ENCODE data around the gene PITX2. TPM values are rescaled to one million over a fixed set of nuclear protein-coding genes. Genes with fewer than 3 reads are reported as not detected.

PITX2 gene
- polyA plus RNA-seq, 1 donor (not counting 4 experiments of a cell fraction or from before 2014, with no cell fraction given) = not detected

DNA sequence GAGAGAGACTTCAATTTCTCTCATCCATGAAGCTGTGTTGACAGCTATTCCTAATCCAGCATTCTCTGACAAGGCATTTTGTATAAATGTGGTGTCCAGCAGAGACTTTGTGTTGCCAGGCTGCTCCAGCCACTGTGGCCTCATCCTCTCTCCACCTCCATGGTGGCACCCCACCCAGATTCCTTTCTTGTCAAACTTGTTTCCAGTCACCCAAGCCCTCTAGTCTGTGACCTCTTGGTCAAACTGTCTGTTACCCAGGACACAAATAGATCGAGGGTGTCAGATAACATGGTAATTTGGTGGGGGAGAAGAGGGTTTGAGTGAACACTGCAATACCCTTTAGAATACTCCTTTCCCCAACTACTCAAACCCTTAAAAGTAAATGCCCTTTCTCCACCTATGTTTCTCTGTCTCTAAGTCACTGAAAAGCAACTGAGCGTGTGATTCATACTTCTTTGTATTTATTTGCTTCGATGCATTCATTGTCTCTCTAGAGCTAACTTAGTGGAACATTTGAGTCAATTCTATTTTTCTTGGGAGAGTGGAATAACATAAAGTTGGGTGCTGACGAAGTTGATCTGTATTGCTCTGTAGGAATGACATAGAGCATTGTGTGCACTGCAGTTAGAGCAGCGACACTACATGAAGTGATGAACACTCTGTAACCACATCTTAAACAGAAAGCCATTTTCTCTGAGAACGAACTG, 13.7 kb downstream of the PITX2 start:
- Histone ChIP-seq H3K4me3 (ENCODE audit: control insufficient read depth in 2 of 3, extremely low read depth in 1 of 3, insufficient read depth in 2 of 3, low read depth in 1 of 3, low read length in 3 of 3) (no peak overlapping the region), H3K9me3 (ENCODE audit: control insufficient read depth, low read depth, low read length) (no peaks in the 10 kb centered on the region), H3K9ac (ENCODE audit: control insufficient read depth, extremely low read depth, insufficient read depth, low read length) (no peak overlapping the region), H3K79me2 (ENCODE audit: control insufficient read depth, insufficient read depth, low read length) (no peaks in the 10 kb centered on the region), H3K4me1 (ENCODE audit: control insufficient read depth, extremely low read depth, insufficient read depth, low read length) (no peaks in the 10 kb centered on the region), H4K20me1 (ENCODE audit: control insufficient read depth, extremely low read depth, insufficient read depth, low read length) (no peaks in the 10 kb centered on the region), H3K27me3 (ENCODE audit: control insufficient read depth, extremely low read depth, insufficient read depth, low read length) (peaks cover 55% of the 10 kb centered on the region), H2AFZ (ENCODE audit: control insufficient read depth, low read length) (no peak overlapping the region), H3K9me1 (ENCODE audit: control insufficient read depth, extremely low read depth, insufficient read depth, low read length) (no peaks in the 10 kb centered on the region), H3K27ac (ENCODE audit: control insufficient read depth, insufficient read depth, low read length) (no peak overlapping the region), H3K36me3 (ENCODE audit: control insufficient read depth in 2 of 2, extremely low read depth in 1 of 2, insufficient read depth in 2 of 2, low read length in 2 of 2) (no peaks in the 10 kb centered on the region), H3K4me2 (ENCODE audit: control insufficient read depth, extremely low read depth, insufficient read depth, low read depth, low read length) (no peak overlapping the region)
- dilution Hi-C loops (cut with MboI; ENCODE audit: extremely low pct_ligation_motif_present, low sequenced_read_pairs) = no loop called here
- DNase-seq (ENCODE audit: low read depth, low spot score) (no peak), FAIRE-seq (no peak)
- TF ChIP-seq CTCF (optimal IDR thresholded peaks at IDR 0.05 in 1 of 3, IDR thresholded peaks at IDR 0.05 in 1 of 3, conservative IDR thresholded peaks at IDR 0.05 in 1 of 3; ENCODE audit: extremely low read depth in 1 of 3, insufficient read depth in 2 of 3, low read length in 3 of 3) (no peak), EZH2 (IDR thresholded peaks at IDR 0.05; ENCODE audit: low read length) (no peak)

DNA sequence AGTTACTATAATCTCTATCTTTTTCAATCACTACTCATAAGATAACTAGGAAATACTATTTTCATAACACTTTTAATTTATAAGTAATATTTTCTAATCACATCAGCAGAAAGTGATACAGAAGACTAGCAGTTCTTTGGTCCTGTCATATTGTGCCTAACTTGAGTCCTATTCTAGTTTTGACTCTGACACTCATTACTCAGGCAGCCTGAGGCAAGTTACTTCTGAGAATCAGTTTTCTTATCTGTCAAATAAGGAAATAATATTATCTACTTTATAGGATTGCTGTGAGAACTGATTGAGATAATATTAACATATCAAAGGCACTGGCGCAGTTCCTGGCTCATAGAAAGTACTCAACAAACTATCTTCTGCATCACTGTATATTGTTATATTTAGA, 17.8 kb downstream of the PITX2 start:
- dilution Hi-C loops (cut with MboI; ENCODE audit: extremely low pct_ligation_motif_present, low sequenced_read_pairs) = no loop called here
- no peak for TF ChIP-seq CTCF (optimal IDR thresholded peaks at IDR 0.05 in 1 of 3, IDR thresholded peaks at IDR 0.05 in 1 of 3, conservative IDR thresholded peaks at IDR 0.05 in 1 of 3; ENCODE audit: extremely low read depth in 1 of 3, insufficient read depth in 2 of 3, low read length in 3 of 3)
- TF ChIP-seq EZH2 (IDR thresholded peaks at IDR 0.05; ENCODE audit: low read length) = no peak
- H3K36me3 ChIP-seq (ENCODE audit: control insufficient read depth in 2 of 2, extremely low read depth in 1 of 2, insufficient read depth in 2 of 2, low read length in 2 of 2) = no peaks in the 10 kb centered on the region
- H3K9me3 ChIP-seq (ENCODE audit: control insufficient read depth, low read depth, low read length) = no peaks in the 10 kb centered on the region
- no peaks in the 10 kb centered on the region for H4K20me1 ChIP-seq (ENCODE audit: control insufficient read depth, extremely low read depth, insufficient read depth, low read length)
- no peak overlapping the region for H3K27ac ChIP-seq (ENCODE audit: control insufficient read depth, insufficient read depth, low read length)
- FAIRE-seq (no peak), DNase-seq (ENCODE audit: low read depth, low spot score) (no peak)
- H3K79me2 ChIP-seq (ENCODE audit: control insufficient read depth, insufficient read depth, low read length) = no peaks in the 10 kb centered on the region
- H3K4me1 ChIP-seq (ENCODE audit: control insufficient read depth, extremely low read depth, insufficient read depth, low read length) = no peaks in the 10 kb centered on the region
- no peak overlapping the region for H3K4me3 ChIP-seq (ENCODE audit: control insufficient read depth in 2 of 3, extremely low read depth in 1 of 3, insufficient read depth in 2 of 3, low read depth in 1 of 3, low read length in 3 of 3)
- H3K9ac ChIP-seq (ENCODE audit: control insufficient read depth, extremely low read depth, insufficient read depth, low read length) = no peak overlapping the region
- H3K27me3 ChIP-seq (ENCODE audit: control insufficient read depth, extremely low read depth, insufficient read depth, low read length) = peaks cover 16% of the 10 kb centered on the region
- H3K4me2 ChIP-seq (ENCODE audit: control insufficient read depth, extremely low read depth, insufficient read depth, low read depth, low read length) = no peak overlapping the region
- no peaks in the 10 kb centered on the region for H3K9me1 ChIP-seq (ENCODE audit: control insufficient read depth, extremely low read depth, insufficient read depth, low read length)
- H2AFZ ChIP-seq (ENCODE audit: control insufficient read depth, low read length) = no peak overlapping the region

All from keratinocyte (primary cell).